ENCODE results near the gene THSD4. TPM values are rescaled to one million over a fixed set of nuclear protein-coding genes. Genes with fewer than 3 reads are reported as not detected.

The THSD4 gene
- total and polyA plus RNA-seq, 2 of the 8 experiments (the other 6 are each of a cell fraction or from before 2014, with no cell fraction given), result 2.5 to 6.2 TPM

DNA sequence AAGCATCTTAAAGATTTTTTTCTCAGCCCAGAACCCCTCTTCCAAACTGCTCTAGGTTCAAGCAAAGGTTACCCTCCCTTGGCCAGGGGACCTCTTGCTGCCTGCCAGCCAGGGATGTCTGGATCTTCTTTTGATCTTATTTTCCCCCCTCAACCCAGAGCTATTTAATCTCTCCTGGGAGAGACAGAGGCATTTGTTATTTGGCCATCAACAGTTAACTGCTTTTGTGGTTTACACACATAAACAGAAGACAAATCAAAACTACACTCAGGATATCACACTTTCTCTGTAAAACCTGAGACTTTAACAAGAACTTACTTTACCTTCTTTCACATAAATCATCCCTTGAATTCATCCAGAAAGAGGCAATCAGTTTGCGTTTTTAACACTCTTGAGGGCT, 272.5 kb downstream of the THSD4 start (continued):
- no peak for TF ChIP-seq EP300 (IDR thresholded peaks at IDR 0.05; ENCODE audit: borderline replicate concordance in 1 of 2, low read depth in 2 of 2, low read length in 2 of 2)
- TF ChIP-seq SP2 (IDR thresholded peaks at IDR 0.05; ENCODE audit: low read length), result no peak
- TF ChIP-seq CBX5 (IDR thresholded peaks at IDR 0.05; ENCODE audit: low read depth, low read length), result no peak
- no peak for TF ChIP-seq POU5F1 (IDR thresholded peaks at IDR 0.05; ENCODE audit: low read depth, low read length)
- no peak for TF ChIP-seq CHD2 (IDR thresholded peaks at IDR 0.05; ENCODE audit: low read length)
- TF ChIP-seq, protein P1, sequence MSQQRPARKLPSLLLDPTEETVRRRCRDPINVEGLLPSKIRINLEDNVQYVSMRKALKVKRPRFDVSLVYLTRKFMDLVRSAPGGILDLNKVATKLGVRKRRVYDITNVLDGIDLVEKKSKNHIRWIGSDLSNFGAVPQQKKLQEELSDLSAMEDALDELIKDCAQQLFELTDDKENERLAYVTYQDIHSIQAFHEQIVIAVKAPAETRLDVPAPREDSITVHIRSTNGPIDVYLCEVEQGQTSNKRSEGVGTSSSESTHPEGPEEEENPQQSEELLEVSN (IDR thresholded peaks at IDR 0.05), result no peak

Data from H1 (cell line).